ENCODE data around the gene PTPRZ1. TPM values are rescaled to one million over a fixed set of nuclear protein-coding genes. Genes with fewer than 3 reads are reported as not detected.

The PTPRZ1 gene
- polyA plus RNA-seq, 3 donors, result not detected

- no peak overlapping the region for H3K9ac ChIP-seq (ENCODE audit: insufficient read depth, low read length, poor library complexity, severe bottlenecking)
- H3K36me3 Mint-ChIP-seq, result no peaks in the 10 kb centered on the region
- H3K4me3 ChIP-seq (replicated peaks in 1 of 3; ENCODE audit: low read depth in 2 of 3, low read length in 3 of 3), result no peak overlapping the region
- 65% methylated on average over 3 of the region's 3 CpGs for WGBS (ENCODE audit: insufficient coverage)
- no peaks in the 10 kb centered on the region for H3K4me1 ChIP-seq (ENCODE audit: control insufficient read depth in 1 of 2, insufficient read depth in 2 of 2, low read length in 2 of 2)
- H3K4me2 ChIP-seq (replicated peaks; ENCODE audit: extremely low read depth, low read length, poor library complexity, severe bottlenecking), result no peak overlapping the region
- DNase-seq, result no peak
- H3K4me3 Mint-ChIP-seq, result no peak overlapping the region
- H3K79me2 ChIP-seq (ENCODE audit: insufficient read depth, low read length), result no peaks in the 10 kb centered on the region
- no peak overlapping the region for H3K27ac Mint-ChIP-seq
- no peaks in the 10 kb centered on the region for H3K27me3 ChIP-seq (ENCODE audit: control insufficient read depth in 2 of 2, insufficient read depth in 2 of 2, low read length in 2 of 2)
- peaks cover 0 to 1% (median 0%) of the 10 kb centered on the region in 7 donors for H3K9me3 Mint-ChIP-seq
- TF ChIP-seq, protein P1, sequence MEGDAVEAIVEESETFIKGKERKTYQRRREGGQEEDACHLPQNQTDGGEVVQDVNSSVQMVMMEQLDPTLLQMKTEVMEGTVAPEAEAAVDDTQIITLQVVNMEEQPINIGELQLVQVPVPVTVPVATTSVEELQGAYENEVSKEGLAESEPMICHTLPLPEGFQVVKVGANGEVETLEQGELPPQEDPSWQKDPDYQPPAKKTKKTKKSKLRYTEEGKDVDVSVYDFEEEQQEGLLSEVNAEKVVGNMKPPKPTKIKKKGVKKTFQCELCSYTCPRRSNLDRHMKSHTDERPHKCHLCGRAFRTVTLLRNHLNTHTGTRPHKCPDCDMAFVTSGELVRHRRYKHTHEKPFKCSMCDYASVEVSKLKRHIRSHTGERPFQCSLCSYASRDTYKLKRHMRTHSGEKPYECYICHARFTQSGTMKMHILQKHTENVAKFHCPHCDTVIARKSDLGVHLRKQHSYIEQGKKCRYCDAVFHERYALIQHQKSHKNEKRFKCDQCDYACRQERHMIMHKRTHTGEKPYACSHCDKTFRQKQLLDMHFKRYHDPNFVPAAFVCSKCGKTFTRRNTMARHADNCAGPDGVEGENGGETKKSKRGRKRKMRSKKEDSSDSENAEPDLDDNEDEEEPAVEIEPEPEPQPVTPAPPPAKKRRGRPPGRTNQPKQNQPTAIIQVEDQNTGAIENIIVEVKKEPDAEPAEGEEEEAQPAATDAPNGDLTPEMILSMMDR (IDR thresholded peaks at IDR 0.05), result no peak
- no peaks in the 10 kb centered on the region for H3K36me3 ChIP-seq (replicated peaks in 1 of 2; ENCODE audit: control insufficient read depth in 1 of 2, insufficient read depth in 2 of 2, low read length in 2 of 2)
- intact Hi-C loops (cut with micrococcal nuclease), result no loop called here
- H2AFZ ChIP-seq (ENCODE audit: insufficient read depth, low read depth, low read length, poor library complexity, severe bottlenecking), result no peak overlapping the region
- H4K20me1 ChIP-seq (ENCODE audit: insufficient read depth, low read length), result no peaks in the 10 kb centered on the region
- no peaks in the 10 kb centered on the region for H3K4me1 Mint-ChIP-seq
- no peaks in the 10 kb centered on the region for H3K9me3 ChIP-seq (replicated peaks in 1 of 2; ENCODE audit: control insufficient read depth in 1 of 2, insufficient read depth in 1 of 2, low read length in 2 of 2)
- no peak overlapping the region for H3K27ac ChIP-seq (ENCODE audit: low read depth in 1 of 2, low read length in 2 of 2)
- no peaks in the 10 kb centered on the region for H3K27me3 Mint-ChIP-seq (ENCODE audit: low read depth in 3 of 3)
Measured at GRCh38 chr7:121940918-121941317, 68.0 kb downstream of the PTPRZ1 start.

DNA sequence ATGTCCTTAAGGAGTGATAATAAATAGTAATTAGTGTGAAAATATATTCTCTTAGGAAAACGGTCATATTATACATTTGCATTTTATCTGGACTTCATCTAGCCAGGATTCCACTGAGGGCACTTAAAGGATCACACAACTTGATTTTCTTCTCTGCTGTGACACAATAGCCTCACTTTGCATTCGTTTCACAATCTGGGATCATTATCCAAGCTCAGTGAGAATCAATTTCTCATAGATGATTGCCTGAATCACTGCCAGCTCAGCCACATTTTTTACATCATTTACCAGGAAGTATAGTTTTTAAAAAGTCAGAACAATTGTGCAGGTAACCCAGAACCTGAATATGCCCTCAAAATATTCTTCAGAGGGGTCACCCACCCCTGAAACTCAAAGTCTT lies 68.9 kb downstream of the PTPRZ1 start:
- no peaks in the 10 kb centered on the region for H3K27me3 Mint-ChIP-seq (ENCODE audit: low read depth in 3 of 3)
- H3K9me3 Mint-ChIP-seq, result peaks cover 0 to 1% (median 0%) of the 10 kb centered on the region in 7 donors
- Histone ChIP-seq H3K9ac (ENCODE audit: insufficient read depth, low read length, poor library complexity, severe bottlenecking) (no peak overlapping the region), H4K20me1 (ENCODE audit: insufficient read depth, low read length) (no peaks in the 10 kb centered on the region), H3K27ac (ENCODE audit: low read depth in 1 of 2, low read length in 2 of 2) (no peak overlapping the region), H3K36me3 (replicated peaks in 1 of 2; ENCODE audit: control insufficient read depth in 1 of 2, insufficient read depth in 2 of 2, low read length in 2 of 2) (no peaks in the 10 kb centered on the region), H3K9me3 (replicated peaks in 1 of 2; ENCODE audit: control insufficient read depth in 1 of 2, insufficient read depth in 1 of 2, low read length in 2 of 2) (no peaks in the 10 kb centered on the region), H3K27me3 (ENCODE audit: control insufficient read depth in 2 of 2, insufficient read depth in 2 of 2, low read length in 2 of 2) (no peaks in the 10 kb centered on the region), H3K4me1 (ENCODE audit: control insufficient read depth in 1 of 2, insufficient read depth in 2 of 2, low read length in 2 of 2) (no peaks in the 10 kb centered on the region), H3K79me2 (ENCODE audit: insufficient read depth, low read length) (no peaks in the 10 kb centered on the region), H3K4me2 (replicated peaks; ENCODE audit: extremely low read depth, low read length, poor library complexity, severe bottlenecking) (no peak overlapping the region), H2AFZ (ENCODE audit: insufficient read depth, low read depth, low read length, poor library complexity, severe bottlenecking) (no peak overlapping the region), H3K4me3 (replicated peaks in 1 of 3; ENCODE audit: low read depth in 2 of 3, low read length in 3 of 3) (no peak overlapping the region)
- no peak overlapping the region for H3K4me3 Mint-ChIP-seq
- no peak overlapping the region for H3K27ac Mint-ChIP-seq
- DNase-seq, result no peak
- no peaks in the 10 kb centered on the region for H3K4me1 Mint-ChIP-seq
- no peaks in the 10 kb centered on the region for H3K36me3 Mint-ChIP-seq
- intact Hi-C loops (cut with micrococcal nuclease), result no loop called here
- TF ChIP-seq, protein P1 (IDR thresholded peaks at IDR 0.05), result no peak
- no CpG with 5 or more reads among the region's 2 CpGs for WGBS (ENCODE audit: insufficient coverage)

Data from CD14-positive monocyte (primary cell).